Activated CD8-positive, alpha-beta memory T cell treated with anti-CD3 and anti-CD28 coated beads, Interleukin-2, amount 50 U/mL, for 24 hours (primary cell): Measurements from ENCODE around the gene HDAC11.

Experiments
- DNase-seq: peaks from one replicate; pipeline ENCODE4 v3.0.0-alpha.2; 2020; ENCODE audit errors: extremely low read depth

The HDAC11 gene

DNA sequence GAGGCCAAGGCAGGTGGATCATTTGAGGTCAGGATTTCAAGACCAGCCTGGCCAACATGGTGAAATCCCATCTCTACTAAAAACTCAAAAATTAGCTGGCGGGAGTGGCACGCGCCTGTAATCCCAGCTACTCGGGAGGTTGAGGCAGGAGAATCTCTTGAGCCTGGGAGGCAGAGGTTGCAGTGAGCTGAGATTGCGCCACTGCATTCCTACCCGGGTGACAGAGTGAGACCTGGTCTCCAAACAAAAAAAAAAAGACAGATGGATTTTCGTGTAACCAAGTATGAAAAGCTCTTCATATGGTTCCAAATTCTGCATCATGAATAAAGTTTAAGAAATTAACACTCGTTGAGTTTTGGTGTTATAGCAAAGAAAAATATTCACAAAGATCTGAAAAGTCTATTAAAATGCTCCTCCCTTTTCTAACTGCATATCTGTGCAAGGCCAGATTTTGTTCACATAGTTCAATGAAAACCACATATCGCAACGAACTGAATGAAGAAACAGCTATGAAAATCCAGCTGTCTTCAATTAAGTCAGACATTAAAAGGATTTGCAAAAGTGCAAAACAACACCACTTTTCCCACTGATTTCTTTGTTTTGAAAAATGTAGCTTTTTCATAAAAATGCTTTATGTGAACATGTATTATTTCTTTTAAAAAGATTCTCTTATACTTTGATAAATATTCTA, 45.0 kb downstream of the HDAC11 start:
- no peak for DNase-seq

DNA sequence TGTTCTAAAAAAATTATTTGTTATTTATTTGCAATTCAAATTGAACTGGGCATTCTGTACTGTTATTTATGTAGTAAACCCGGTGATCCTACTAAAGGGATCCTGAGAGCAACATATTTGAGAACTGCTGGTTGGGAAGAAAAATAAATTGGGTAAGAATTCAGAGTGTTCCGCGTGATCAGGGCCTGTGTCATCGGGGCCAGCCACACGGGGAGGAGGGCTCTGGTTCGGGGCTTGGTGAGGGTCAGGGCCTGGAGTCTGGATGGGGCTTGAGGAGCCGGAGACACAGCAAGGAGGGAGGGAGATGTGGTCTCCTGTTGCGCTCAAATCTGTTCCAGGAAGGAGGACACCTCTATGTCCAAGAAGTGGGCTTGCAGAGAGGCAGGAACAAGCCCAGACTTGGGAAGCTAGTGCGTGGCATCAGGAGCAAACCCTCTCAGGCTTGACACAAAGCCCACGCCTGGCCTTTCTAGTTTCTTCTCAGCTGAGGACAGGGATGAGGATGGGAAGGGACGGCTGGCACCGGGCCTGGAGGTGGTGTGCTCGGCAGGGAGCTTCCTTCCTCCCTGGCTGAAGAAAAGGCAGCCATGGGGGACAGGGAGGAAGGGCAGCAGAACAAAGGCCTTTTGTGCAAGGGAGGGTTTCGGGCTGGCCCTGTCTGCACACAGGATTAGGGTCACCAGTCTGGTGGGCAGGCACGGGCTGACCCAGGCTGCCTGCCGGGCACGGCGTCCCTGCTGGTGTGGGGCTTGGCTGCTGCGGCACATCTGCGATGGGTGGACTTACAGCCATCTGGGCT, 45.9 kb downstream of the HDAC11 start:
- no peak for DNase-seq

DNA sequence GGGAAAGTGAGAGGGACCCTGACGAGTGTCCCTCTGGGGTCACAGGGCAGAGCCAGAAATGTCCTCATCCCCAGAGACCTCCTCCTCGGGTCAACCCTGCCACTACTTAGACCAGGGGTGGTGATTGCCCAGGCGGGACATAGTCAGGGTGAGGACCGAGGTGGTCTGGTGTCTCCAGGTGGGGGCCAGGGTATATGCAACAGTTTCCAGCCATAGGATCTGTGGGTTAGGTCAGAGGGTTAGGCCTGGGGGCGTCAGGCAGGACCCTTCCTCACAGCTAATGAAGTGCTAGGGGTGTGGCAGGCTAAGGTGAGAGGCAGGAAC, 46.5 kb downstream of the HDAC11 start:
- no peak for DNase-seq

DNA sequence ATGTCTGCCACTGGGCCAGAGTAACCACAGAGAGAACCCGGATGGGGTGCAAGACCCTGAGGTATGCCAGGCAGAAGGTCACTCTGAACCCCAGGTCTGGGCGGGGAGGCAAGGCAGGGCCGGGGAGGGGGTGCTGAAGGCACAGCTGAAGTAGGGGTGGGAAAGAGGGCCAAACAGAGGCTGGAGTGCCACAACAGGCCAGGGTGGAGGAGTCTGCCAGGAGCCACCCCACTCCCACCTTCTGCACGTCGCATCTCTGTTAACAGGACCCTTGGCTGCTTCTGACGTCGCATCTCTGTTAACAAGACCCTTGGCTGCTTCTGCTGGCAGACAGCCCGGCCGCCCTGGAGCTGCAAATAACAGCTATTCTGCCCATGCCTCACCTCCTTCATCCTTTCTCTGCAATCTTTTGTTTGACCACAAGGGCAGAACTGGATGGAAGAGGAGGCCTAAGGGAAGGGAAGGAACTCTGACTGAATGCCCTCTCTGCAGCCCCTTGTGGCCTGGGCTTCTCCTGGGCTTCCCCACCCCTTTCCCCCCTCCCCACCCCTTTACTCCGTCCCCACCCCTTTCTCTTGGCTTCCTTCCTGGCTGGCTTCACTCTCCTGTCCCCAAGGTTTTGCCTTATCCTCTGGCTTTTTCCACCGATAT, 48.2 kb downstream of the HDAC11 start:
- no peak for DNase-seq

DNA sequence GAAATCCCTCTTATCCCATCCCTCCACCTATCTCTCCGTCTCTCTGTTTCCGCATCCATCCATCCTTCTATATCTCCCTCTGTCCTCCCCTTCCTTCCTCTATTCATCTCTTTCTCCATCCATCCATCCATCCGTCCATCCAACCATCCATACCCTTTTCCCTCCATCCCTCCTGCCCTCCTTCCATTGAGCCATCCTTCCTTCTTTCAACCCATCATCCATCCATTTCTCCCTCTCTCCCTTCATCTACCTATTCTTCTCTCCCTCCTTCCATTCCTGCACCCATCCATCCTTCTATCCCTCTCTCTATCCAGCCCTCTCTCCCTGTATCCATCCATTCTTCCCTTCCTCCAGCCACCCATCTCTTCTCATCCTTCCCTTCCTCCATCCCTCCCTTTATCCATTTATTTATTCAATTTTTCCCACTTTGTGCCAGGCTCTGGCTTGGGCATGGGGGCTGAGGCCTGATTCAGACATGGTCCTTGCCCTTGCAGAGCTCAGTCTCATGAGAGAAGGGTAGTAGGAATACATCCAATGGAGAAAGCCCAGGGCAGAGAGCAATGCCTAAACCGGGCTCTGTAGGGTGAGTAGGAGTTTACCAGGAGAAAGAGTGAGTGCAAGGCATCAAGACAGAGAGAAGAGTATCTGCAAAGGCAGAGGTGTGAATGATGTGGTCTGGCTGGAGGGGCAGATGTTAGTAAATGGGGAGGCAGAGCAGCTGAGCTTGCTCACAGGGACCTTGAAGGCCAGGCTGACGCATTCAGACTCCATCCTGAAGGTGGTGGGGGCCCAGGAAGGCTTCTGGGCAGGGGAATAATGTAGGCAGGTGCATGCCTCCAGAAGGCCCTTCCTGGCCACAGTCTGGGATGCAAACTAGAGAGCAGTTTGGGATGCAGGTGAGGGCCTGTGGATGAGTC, 49.3 kb downstream of the HDAC11 start:
- no peak for DNase-seq

DNA sequence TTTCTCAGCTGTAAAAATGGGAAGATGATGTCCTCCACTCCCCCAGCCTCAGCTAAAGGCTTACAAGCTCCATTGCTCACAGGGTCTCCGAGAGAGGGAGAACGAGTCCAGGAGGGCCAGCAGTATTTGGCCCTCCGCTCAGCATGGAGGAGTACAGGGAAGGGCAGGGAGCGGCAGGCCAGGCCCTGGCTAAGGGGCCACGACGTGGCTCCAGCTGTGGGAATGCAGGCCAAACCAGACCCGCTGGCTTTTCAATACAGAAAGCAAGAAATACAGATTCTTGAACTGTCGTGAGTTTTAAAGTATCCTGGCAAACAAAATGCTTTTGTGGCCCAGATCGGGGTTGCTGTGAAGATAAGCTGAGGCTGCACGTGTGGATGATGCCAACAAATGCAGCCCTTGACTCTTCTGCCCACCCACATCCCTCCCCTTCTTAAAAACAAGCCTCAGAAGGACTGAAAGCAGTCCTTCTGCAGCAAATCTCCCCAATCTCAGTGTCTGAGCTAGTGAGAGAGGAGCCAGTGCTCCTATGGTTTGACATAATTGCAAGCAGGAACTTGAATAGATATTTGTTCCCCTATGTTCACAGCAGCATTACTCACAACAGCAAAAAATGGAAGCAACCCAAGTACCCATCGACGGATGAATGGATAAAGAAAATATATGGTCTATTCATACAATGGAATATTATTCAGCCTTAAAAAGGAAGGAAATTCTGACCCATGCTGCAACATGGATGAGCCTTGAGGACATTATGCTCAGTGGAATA, 50.3 kb downstream of the HDAC11 start:
- no peak for DNase-seq

DNA sequence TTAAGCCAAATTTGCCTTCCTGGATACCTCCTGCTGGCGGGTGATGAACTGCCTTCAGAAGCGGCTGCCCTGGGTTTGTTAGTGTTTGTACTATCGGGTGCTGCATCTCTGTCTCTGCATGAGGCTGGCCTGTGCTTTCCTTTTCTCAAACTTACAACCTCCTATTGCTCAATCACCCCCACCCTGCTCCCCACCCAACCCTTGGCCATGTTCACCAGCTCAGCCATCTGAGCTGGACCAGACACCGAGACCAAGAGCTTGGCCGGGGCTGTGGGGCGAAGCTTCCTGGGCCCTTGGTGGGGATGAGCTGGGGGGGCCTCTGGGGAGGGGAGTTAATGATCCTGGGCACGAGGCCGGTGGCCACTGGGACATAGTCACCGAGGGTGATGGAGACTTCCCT, 52.0 kb downstream of the HDAC11 start:
- no peak for DNase-seq

DNA sequence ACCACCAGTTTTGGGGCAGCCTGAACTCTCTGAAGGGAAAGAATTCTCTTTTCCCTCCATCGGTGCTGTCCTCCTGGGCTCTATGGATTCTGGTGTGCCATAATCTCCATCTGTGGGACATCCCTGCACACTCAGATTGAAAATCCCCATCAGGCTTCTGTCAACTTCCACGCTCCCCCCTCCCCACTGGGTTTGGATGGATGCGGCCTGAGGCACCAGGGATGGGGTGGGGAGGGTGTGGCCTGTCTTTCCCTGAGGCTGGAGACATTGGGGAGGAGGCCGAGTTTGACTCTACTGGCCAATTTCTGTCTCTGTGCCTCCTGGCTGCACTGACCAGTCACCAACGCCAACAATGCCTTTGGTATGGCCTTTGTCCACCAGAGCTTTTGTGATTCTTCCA, 52.5 kb downstream of the HDAC11 start:
- no peak for DNase-seq

DNA sequence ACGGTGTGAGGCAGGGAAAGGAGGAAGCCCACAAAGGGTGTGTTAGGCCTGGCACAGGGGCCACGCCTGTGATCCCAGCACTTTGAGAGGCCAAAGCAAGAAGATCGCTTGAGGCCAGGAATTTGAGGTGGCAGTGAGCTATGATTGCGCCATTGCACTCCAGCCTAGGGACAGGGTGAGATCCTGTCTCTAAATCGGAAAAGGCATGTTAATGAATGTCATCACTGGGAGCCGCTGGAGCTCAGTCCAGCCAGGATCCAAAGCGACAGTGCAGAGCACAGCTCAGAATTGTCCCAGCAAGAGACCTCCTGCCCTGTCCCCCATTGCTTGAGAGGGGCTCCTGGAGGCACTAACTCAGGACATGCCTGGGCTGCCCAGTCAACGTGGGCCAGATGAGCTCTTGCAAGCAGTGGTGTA, 53.8 kb downstream of the HDAC11 start:
- DNase-seq: no peak

GRCh38 chr3:13535526-13535875, 55.4 kb downstream of the HDAC11 start:
- DNase-seq: no peak

DNA sequence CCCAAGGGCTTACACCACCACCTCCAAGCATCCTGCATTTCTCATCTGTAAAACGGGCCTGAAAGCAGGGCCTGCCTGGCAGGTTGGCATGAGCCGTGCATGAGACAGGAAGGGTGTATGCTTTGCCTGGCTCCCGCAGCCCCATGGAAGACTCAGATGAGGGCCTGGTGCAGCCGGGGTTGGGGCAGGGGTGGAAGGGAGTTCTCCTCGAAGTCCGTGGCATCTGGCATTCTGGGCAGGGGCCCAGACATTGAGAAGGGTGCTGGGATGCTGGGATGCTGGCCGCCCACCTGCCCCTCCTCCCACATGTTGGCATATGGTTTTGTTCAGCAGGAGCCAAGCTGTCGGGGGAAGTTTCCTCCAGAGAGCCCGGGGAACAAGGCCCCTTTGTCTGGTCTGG, 55.8 kb downstream of the HDAC11 start:
- DNase-seq: no peak

DNA sequence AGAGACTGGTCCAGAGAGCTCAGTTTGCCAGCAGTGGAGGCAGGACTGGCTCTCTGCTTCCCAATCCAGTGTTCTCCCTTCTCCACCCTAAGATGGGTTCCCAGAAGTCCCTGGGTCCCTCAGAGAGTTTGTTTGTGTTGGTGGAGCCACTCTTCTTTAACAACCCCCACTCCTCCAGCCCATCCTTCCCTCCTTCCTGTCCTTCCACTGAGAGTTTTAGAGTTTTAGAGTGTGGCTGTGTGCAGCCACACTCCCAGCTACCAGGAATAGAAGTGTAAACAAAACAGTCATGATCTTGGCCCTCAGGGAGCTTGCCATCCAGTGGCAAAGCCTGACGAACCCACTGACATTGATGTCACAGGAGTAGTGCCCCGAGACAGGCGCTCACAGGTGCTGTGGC, 56.3 kb downstream of the HDAC11 start:
- no peak for DNase-seq

DNA sequence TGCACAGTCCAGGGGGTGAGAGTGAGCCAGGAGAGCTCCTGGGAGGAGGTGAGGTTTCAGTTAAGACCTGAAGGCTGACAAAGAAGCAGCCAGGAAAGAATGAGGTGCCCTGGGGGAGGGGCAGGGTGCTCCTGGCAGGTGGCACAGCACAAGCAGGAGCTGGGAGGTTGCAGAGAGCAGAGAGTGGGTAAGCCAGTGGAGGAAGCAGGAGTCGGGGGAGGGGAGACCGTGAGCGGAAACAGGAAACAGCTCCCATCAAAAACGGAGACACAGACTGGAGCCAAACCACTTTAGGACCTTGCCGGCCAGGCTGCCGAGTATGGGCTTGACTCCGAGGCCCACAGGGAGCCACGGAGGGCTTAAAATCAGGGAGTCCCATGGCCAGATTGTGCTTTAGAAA, 56.7 kb downstream of the HDAC11 start:
- no peak for DNase-seq

GRCh38 chr3:13537244-13537908, 57.3 kb downstream of the HDAC11 start:
- no peak for DNase-seq

DNA sequence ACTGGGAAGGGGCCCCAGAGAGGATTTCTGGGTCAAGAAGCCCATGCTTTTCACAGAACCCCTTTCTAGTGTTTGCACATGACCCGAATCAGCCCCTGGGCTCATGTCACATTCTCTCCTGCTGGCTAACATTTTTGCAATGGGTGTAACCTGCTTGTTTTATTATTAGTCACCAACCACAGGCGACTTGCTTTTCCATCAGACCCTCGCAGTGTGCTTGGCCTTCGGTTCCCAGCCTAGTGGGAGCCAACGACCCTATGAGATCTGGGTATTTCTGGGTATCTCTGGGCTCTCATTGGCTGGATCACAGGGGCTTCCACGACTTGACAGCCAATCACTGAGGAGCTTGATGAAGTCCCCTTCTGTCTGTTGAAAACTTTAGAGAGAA, 57.8 kb downstream of the HDAC11 start:
- DNase-seq: no peak

DNA sequence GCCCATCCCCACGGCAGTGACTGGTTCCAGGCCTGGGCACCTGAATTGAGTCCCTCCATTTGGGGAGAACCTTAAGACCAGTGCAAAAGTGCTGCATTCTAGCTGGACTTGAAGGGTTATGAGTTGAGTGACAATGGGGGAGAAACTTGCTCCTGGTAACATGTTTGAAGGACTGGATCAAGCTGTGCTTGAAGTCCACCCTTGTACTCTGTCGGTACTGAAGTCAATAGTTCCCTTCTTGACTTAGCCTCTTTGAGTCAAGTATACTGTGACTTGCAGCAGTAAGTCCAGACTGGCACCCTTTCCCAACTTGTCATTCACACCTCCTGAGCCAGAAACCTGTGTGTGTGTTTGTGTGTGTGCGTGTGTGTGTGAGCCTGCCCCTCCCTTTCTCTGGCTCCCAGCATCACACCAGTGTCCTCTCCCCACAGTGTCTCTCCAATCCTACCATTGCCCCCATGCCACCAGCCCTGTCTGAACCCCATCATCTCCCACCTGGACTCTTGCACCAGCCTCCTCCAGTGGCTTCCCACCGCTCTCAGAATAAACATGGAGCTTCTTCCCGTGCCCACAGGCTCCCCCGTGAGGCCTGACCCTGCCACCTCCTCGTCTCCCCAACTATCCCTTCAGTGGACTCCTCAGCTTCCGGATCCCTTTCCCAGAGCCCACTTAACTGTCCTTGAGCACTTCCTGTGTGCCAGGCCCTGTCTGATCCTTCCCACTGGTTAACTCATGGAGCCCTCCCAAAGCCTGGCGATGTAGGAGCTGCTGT, 58.6 kb downstream of the HDAC11 start:
- DNase-seq: no peak

DNA sequence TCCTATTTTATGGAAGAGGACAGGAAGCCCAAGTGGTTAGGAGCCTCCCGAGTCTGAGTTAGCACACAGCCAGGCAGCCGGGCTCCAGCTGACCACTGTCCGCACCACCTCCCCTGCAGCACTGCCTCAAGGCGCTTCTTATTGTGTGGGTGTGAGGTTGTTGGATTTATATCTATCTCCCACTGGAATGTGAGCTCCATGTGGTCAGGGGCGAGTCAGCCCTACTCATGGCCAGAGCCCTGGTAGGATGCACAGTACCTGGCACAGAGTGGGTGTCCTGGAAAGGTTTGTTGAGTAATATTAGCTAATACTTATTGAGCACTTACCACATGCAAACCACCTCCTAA, 59.2 kb downstream of the HDAC11 start:
- DNase-seq: no peak

GRCh38 chr3:13539671-13540070, 59.6 kb downstream of the HDAC11 start:
- DNase-seq: no peak

DNA sequence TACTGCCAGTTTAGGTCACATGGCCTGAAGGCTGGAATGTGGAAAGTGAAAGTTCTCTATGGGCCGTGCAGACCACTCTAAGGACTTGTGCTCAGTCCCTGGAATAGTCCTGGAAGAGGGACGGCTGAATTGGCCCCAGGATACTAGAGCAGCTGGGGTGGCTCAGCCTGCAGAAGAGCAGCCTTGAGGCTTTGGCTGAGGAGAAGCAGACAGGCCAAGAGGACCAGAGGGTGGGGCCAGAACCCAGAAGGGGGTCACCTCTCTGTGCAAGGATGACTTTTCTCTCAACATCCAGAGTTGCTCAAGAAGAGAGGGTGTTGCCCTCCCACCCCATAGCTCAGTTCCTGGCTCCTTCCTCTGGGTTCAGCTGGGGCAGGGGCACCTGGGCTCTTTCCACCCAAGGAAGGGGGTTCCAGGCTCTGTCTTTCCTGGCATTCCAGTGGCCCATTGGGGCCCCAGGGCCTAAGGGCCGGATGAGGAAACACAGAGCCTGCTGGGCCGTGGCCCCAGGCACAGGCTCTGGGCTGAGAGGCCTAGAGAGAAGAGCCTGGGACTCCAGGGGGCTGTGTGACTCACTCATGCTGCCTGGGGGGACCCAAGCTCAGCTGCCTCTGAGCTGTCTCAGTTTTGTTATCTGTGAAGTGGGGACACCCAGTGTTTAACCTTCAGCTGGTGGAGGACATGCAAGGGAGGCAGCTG, 60.3 kb downstream of the HDAC11 start:
- no peak for DNase-seq

GRCh38 chr3:13541691-13542090, 61.6 kb downstream of the HDAC11 start:
- DNase-seq: no peak
